IPS DF 4.7 (cell line): Measurements from ENCODE around the gene STK38.
"Not testable (repeated sequence)": the region's sequence is repeated elsewhere in the genome, so short reads cannot be mapped to it uniquely, and the experiment has no call there.

Experiments
- DNase-seq: peaks from one replicate; pipeline ENCODE4 v3.0.0-alpha.2; 2013; ENCODE audit warnings: low spot score; ENCODE audit errors: extremely low read depth

STK38 gene

GRCh38 chr6:36489426-36489825 lies 57.9 kb downstream of the STK38 start:
- no peak for DNase-seq

DNA sequence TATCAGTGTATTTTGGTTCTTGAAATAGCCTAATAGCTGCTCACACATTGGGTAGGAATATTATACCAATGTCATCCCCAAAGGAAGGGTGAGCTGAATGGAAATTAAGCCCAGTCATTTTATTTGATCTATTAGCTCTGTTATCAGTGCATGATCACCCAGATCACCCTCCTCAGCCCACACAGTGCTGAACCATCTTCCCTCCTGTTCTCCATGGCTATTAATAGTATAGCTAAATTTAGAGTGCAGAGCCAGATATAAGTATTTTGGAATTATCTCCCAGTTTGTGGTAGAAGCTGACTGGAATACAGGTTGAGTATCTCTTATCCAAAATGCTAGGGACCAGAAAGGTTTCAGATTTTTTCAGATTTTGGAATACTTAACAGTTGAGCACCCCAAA lies 59.1 kb downstream of the STK38 start:
- no peak for DNase-seq

DNA sequence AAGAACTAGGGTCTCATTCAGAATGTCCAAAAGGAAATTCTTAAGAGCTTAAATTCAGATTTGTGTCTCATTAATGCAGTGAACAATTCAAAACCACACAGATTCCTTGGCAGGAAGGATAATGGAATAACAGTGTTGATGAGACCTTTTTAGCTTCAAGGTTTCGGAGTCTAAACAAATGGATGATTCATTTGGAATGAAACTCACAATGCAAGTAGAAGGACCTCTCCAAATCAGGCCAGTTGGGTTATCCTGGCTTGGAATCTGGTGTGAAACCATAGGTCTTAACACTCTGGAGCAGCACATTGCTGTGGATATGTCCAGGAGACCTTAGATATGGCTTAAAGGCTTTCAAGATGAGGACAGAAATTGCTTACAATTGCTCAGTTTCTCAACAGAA lies 59.6 kb downstream of the STK38 start:
- DNase-seq, result no peak

DNA sequence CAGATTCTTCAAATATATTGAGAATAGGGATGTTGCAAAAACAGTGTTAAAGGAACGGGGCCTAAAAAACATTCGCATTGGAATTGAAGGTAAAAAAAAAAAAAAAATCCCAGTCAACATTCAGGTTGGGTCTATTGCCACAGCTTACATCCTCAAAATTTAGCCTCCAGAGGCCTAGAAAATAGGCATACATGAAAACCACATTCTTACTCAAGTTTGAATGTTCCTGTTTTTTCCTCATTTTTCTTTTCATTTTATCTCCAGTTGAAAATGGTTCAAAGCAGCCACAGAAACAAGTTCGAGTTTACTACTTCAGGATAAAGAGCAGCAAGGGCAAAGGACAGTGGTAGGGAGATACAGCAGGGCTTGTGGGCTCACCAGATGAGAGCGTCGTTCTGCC lies 62.5 kb downstream of the STK38 start:
- DNase-seq, result no peak

DNA sequence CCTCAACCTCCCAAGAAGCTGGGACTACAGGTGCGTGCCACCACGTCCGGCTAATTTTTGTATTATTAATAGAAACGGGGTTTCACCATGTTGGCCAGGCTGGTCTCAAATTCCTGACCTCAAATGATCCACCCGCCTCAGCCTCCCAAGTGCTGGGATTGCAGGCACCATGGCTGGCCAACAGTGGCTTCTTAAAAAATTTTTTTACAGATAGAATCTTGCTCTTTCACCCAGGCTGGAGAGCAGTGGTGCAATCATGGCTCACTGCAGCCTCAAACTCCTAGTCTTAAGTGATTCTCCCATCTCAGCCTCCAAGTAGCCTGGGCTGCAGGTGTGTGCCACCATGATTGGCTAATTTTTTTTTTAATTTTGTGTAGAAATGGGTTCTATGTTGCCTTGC lies 64.0 kb downstream of the STK38 start:
- not testable (repeated sequence) for DNase-seq

DNA sequence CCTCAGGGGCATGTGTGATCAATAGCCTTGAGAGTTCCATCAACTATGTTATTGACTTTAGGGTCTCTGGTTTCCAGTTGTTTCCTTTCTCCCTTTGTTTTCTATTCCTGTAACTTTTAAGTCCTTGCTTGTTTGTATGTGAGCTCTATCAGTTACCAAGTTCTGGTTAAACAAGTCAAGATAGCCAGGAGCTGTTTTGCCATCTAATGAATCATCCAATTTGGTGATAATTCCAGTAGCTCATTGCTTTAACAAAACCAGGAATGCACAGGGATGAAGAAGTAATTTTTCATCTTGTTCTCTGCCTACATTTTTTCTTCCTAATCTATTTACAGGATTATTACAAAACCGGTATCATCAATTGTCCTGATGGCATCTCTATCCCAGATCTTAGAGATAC lies 68.0 kb downstream of the STK38 start:
- DNase-seq, result no peak

- DNase-seq, result no peak
Observed at GRCh38 chr6:36478051-36478526, 69.2 kb downstream of the STK38 start.

DNA sequence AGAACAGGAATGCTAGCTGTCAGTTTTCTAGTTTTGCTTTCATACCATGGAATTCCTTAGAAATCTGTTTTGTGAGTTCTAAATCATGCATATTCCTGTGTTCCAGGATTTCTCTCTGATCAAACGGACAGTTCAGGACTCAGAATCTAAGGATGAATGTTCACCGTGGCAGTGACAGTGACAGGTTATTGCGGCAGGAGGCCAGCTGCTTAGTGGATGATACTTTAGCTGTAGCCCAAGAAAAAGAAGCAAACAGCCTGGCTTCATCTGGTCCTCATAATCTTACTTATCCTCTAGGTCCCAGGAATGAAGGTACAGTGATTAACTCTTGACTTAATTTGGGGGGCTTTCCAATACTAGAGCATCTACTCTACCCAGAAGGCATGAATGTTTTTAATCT lies 77.3 kb downstream of the STK38 start:
- DNase-seq, result no peak

GRCh38 chr6:36469148-36469661 lies 78.1 kb downstream of the STK38 start:
- no peak for DNase-seq

GRCh38 chr6:36467625-36468024 lies 79.7 kb downstream of the STK38 start:
- no peak for DNase-seq

DNA sequence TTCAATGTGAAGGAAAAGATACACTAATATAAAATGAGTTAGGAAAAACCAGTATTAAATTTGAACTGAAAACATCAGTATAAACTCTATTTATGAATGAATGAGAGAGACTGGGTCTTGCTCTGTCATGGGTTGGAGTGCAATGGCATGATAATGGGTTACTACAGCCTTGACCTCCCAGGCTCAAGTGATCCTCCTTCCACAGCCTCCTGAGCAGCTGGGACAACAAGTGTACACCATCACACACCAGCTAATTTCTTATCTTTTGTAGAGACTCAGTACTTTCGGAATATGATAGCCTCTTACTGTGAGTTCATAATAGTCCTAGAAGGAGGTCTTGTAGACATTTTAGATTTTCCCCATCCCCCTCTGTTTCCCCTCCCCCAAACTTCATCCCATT lies 83.0 kb downstream of the STK38 start:
- no peak for DNase-seq

- no peak for DNase-seq
Observed at GRCh38 chr6:36463676-36464075, 83.6 kb downstream of the STK38 start.

- DNase-seq, result no peak
Observed at GRCh38 chr6:36461646-36462045, 85.6 kb downstream of the STK38 start.

DNA sequence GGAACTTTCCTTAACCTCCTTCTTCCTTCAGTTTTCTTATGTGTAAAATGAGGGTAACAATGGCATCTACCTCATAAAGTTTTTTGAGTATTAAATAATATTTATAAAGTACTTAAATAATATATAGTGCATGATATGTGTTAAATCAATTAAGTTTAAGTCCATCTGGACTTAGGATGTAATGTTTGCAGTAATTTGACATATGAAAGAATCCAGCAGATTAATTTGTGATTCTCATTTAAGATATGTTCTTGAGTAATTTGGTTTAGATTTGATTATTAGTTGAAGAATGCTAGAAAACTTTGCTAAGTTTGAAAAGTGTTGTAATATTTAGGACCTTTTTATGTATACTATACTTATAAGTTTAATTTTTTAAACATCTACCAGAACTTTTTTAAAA lies 86.4 kb downstream of the STK38 start:
- DNase-seq, result no peak

DNA sequence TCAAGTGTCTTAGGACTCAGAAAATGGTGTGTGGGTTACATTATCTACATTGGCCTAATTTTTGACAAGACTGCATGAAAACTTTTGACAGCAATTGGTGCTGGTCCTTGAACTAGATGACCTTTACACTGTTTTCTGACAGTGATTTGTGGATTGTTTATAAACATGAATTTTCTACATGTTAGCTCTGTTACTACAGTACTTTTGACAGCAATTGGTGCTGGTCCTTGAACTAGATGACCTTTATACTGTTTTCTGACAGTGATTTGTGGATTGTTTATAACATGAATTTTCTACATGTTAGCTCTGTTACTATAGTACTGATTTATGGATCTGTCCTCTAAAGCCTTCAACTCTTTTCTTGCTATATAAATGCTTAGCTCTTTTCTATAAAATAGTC lies 87.8 kb downstream of the STK38 start:
- no peak for DNase-seq

DNA sequence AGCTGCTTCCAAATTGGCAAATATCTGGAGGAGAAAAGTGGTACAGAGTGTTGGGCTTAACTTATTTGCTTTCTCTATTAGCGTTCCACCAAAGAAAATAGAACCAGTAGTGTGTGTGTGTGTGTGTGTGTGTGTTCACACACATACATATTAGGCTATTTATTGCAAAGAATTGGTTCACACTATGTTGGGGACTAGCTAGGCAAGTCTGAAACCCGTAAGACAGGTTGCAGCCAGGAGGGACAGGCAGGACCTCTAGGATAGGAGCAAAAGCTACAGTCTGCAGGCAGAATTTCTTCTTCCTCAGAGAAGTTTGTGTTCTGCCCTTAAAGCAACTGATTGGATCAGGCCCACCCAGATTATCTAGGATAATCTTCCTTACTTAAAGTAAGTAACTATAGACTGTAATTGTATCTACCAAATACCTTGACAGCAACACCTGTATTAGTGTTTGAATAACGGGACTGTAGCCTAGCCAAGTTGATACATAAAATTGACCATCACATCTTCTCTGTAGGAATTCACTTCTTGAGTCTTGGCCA lies 91.7 kb downstream of the STK38 start:
- no peak for DNase-seq

DNA sequence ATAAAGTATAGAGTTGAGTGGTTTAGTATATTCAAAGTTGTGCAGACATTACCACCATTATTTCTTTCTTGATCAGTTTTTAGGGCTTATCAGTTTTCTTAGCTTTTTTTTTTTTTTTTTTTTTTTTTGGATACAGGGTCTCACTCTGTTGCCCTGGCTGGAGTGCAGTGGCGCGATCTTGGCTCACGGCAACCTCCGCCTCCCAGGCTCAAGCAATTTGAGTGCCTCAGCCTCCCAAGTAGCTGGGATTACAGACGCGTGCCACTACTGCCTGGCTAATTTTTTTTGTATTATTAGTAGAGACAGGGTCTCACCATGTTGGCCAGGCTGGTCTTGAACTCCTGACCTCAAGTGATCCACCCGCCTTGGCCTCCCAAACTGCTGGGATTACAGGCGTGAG lies 94.4 kb downstream of the STK38 start:
- not testable (repeated sequence) for DNase-seq

GRCh38 chr6:36449173-36449572 lies 98.1 kb downstream of the STK38 start:
- DNase-seq, result not testable (repeated sequence)

- DNase-seq, result no peak
Observed at GRCh38 chr6:36445621-36446020, 101.7 kb downstream of the STK38 start.

DNA sequence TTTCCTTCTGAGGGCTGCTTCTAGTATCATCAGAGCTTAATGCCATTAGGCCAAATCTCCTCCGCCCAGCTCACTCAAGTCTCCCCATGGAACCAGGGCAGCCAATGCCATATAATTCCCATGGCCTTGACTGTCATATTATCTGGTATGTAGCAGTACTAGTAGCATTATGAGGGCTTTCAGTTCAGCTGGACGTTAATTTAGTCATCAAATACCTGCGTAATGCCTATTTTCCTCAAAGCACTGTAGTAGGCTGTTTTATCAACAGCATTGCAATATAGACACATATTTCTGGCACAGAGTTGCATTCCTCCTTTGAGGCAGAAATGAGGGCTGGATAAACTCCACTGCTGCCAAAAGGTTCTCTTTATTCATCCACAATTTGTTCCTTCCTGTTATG lies 102.8 kb downstream of the STK38 start:
- no peak for DNase-seq
